Activated T-helper 1 cell treated with anti-CD3 and anti-CD28 coated beads, Interleukin-12 subunit alpha, Interleukin-12 subunit beta, Interleukin-2, Interleukin-4 antibody, amounts not matched to agents 30 ng/mL and 10 ng/mL and 1 ng/mL, durations not matched to agents 14 hours and 24 hours and 36 hours (primary cell): ENCODE measurements around the gene CCL2. TPM values are rescaled to one million over a fixed set of nuclear protein-coding genes. Genes with fewer than 3 reads are reported as not detected.

Experiments used
- DNase-seq: peaks from one replicate; pipeline ENCODE4 v3.0.0; 2021; ENCODE audit warnings: low spot score
- H3K27ac Mint-ChIP-seq: one replicate; pipeline ENCODE4 v1.8.0; 2021; ENCODE audit warnings: mild to moderate bottlenecking, mixed read lengths
- H3K27me3 Mint-ChIP-seq: one replicate; pipeline ENCODE4 v1.8.0; 2022; ENCODE audit warnings: mild to moderate bottlenecking, moderate library complexity, mixed read lengths; ENCODE audit not compliant: insufficient read depth
- H3K36me3 Mint-ChIP-seq: one replicate; pipeline ENCODE4 v1.8.0; 2021; ENCODE audit warnings: low read depth, mixed read lengths
- H3K4me1 Mint-ChIP-seq: one replicate; pipeline ENCODE4 v1.8.0; 2021; ENCODE audit warnings: low read depth, mixed read lengths
- H3K4me3 Mint-ChIP-seq: one replicate; pipeline ENCODE4 v1.8.0; 2021; ENCODE audit warnings: mild to moderate bottlenecking, moderate library complexity, mixed read lengths
- H3K9me3 Mint-ChIP-seq: one replicate; pipeline ENCODE4 v1.8.0; 2021; ENCODE audit warnings: mixed read lengths
- intact Hi-C: fragments of 100-400 bp; cut with micrococcal nuclease; formaldehyde crosslinking; loops from one replicate; pipeline ENCODE4 v1.15.1; 2024
- total RNA-seq: library from RNA; stranded (reverse); gene quantifications from 2 replicates; pipeline ENCODE4 v1.2.3, GENCODE V29; 2022

The CCL2 gene
- total RNA-seq, 1 donor from 2014 or later = 0.65 TPM

GRCh38 chr17:34291721-34292348, 36.8 kb downstream of the CCL2 start:
- H3K4me1 Mint-ChIP-seq = no peaks in the 10 kb centered on the region
- H3K9me3 Mint-ChIP-seq = no peaks in the 10 kb centered on the region
- H3K36me3 Mint-ChIP-seq = no peaks in the 10 kb centered on the region
- H3K4me3 Mint-ChIP-seq = no peak overlapping the region
- no peak overlapping the region for H3K27ac Mint-ChIP-seq
- intact Hi-C loops = no loop called here
- peaks cover 15% of the 10 kb centered on the region for H3K27me3 Mint-ChIP-seq
- DNase-seq = no peak

GRCh38 chr17:34299027-34299426, 43.9 kb downstream of the CCL2 start:
- DNase-seq = no peak
- Mint-ChIP-seq H3K4me1 (peaks cover 32% of the 10 kb centered on the region), H3K27ac (no peak overlapping the region), H3K9me3 (peaks cover 8% of the 10 kb centered on the region), H3K4me3 (no peak overlapping the region), H3K36me3 (no peaks in the 10 kb centered on the region), H3K27me3 (peaks cover 7% of the 10 kb centered on the region)
- intact Hi-C loops = no loop called here

GRCh38 chr17:34299956-34300577, 45.0 kb downstream of the CCL2 start:
- Mint-ChIP-seq H3K4me3 (no peak overlapping the region), H3K27ac (no peak overlapping the region), H3K9me3 (peaks cover 8% of the 10 kb centered on the region), H3K36me3 (no peaks in the 10 kb centered on the region), H3K27me3 (peaks cover 7% of the 10 kb centered on the region), H3K4me1 (peaks cover 40% of the 10 kb centered on the region)
- DNase-seq = no peak
- intact Hi-C loops = loop anchor here (1.0 kb wide), 1 partner anchor 77 kb away; no protein-coding TSS in a partner anchor

GRCh38 chr17:34300652-34301370, 45.7 kb downstream of the CCL2 start:
- Mint-ChIP-seq H3K27me3 (peaks cover 2% of the 10 kb centered on the region), H3K36me3 (no peaks in the 10 kb centered on the region), H3K4me3 (no peak overlapping the region), H3K9me3 (peaks cover 8% of the 10 kb centered on the region), H3K27ac (no peak overlapping the region), H3K4me1 (peaks cover 42% of the 10 kb centered on the region)
- intact Hi-C loops = loop anchor here (1.0 kb wide), 1 partner anchor 76 kb away; no protein-coding TSS in a partner anchor
- no peak for DNase-seq

GRCh38 chr17:34301986-34302385, 46.9 kb downstream of the CCL2 start:
- no peak overlapping the region for H3K27ac Mint-ChIP-seq
- peaks cover 2% of the 10 kb centered on the region for H3K27me3 Mint-ChIP-seq
- no peaks in the 10 kb centered on the region for H3K36me3 Mint-ChIP-seq
- DNase-seq = no peak
- H3K4me1 Mint-ChIP-seq = peaks cover 49% of the 10 kb centered on the region
- H3K4me3 Mint-ChIP-seq = no peak overlapping the region
- H3K9me3 Mint-ChIP-seq = peaks cover 8% of the 10 kb centered on the region
- intact Hi-C loops = no loop called here

GRCh38 chr17:34302636-34303035, 47.6 kb downstream of the CCL2 start:
- H3K27me3 Mint-ChIP-seq = peaks cover 2% of the 10 kb centered on the region
- H3K4me3 Mint-ChIP-seq = no peak overlapping the region
- peaks cover 55% of the 10 kb centered on the region for H3K4me1 Mint-ChIP-seq
- intact Hi-C loops = no loop called here
- no peaks in the 10 kb centered on the region for H3K36me3 Mint-ChIP-seq
- no peak overlapping the region for H3K27ac Mint-ChIP-seq
- no peak for DNase-seq
- peaks cover 8% of the 10 kb centered on the region for H3K9me3 Mint-ChIP-seq

GRCh38 chr17:34303606-34304005, 48.5 kb downstream of the CCL2 start:
- H3K36me3 Mint-ChIP-seq = no peaks in the 10 kb centered on the region
- intact Hi-C loops = no loop called here
- H3K27me3 Mint-ChIP-seq = no peaks in the 10 kb centered on the region
- H3K9me3 Mint-ChIP-seq = peaks cover 4% of the 10 kb centered on the region
- DNase-seq = no peak
- no peak overlapping the region for H3K27ac Mint-ChIP-seq
- H3K4me3 Mint-ChIP-seq = no peak overlapping the region
- H3K4me1 Mint-ChIP-seq = peaks cover 65% of the 10 kb centered on the region

GRCh38 chr17:34305061-34305460, 50.0 kb downstream of the CCL2 start:
- Mint-ChIP-seq H3K4me1 (peaks cover 71% of the 10 kb centered on the region), H3K27ac (no peak overlapping the region), H3K36me3 (no peaks in the 10 kb centered on the region), H3K9me3 (peaks cover under 1% of the 10 kb centered on the region), H3K4me3 (no peak overlapping the region), H3K27me3 (no peaks in the 10 kb centered on the region)
- intact Hi-C loops = loop anchor here (5.0 kb wide), 2 partner anchors 43 to 57 kb away; partner anchors contain the start of gene CCL1
- no peak for DNase-seq

- Mint-ChIP-seq H3K27ac (no peak overlapping the region), H3K36me3 (no peaks in the 10 kb centered on the region), H3K9me3 (no peaks in the 10 kb centered on the region), H3K27me3 (peaks cover 2% of the 10 kb centered on the region), H3K4me3 (no peak overlapping the region), H3K4me1 (peaks cover 66% of the 10 kb centered on the region)
- no peak for DNase-seq
- intact Hi-C loops = loop anchor here (5.0 kb wide), 2 partner anchors 43 to 57 kb away; partner anchors contain the start of gene CCL1
Measured at GRCh38 chr17:34305606-34306005, 50.5 kb downstream of the CCL2 start.

- Mint-ChIP-seq H3K4me1 (peaks cover 57% of the 10 kb centered on the region), H3K27ac (no peak overlapping the region)
- intact Hi-C loops = loop anchor here (5.0 kb wide), 2 partner anchors 44 to 56 kb away; partner anchors contain the start of gene CCL1
Measured at GRCh38 chr17:34306466-34306865, 51.4 kb downstream of the CCL2 start.

More at GRCh38 chr17:34306466-34306865, 51.4 kb downstream of the CCL2 start:
- no peaks in the 10 kb centered on the region for H3K36me3 Mint-ChIP-seq
- no peak overlapping the region for H3K4me3 Mint-ChIP-seq
- H3K27me3 Mint-ChIP-seq = peaks cover 7% of the 10 kb centered on the region
- DNase-seq = no peak
- no peaks in the 10 kb centered on the region for H3K9me3 Mint-ChIP-seq

Other genes starting within 250 kb of the CCL2 start
- not detected in 2 replicates for gene CCL7, start 14.9 kb downstream of the CCL2 start, total RNA-seq
- gene CCL11, start 30.5 kb downstream of the CCL2 start, total RNA-seq = not detected in 2 replicates
- gene CCL8, start 64.2 kb downstream of the CCL2 start, total RNA-seq = not detected in 2 replicates
- gene CCL13, start 101.2 kb downstream of the CCL2 start, total RNA-seq = not detected in 2 replicates
- 264 and 266 TPM in 2 replicates for gene CCL1, start 107.9 kb downstream of the CCL2 start, total RNA-seq